Mesendoderm (in vitro differentiated cells): ENCODE results near the gene TEC.

Source experiments
- DNase-seq: peaks from one replicate; pipeline ENCODE4 v3.0.0; 2013
- H2AK5ac ChIP-seq: 2 replicates; pipeline ENCODE4 v1.6.1; 2013; ENCODE audit warnings: low read length, inconsistent platforms
- H2BK120ac ChIP-seq: 2 replicates; pipeline ENCODE4 v1.6.1; 2013; ENCODE audit warnings: low read depth, mild to moderate bottlenecking, low read length, moderate library complexity, mixed read lengths
- H2BK15ac ChIP-seq: replicated peaks from 2 replicates; pipeline ENCODE4 v1.6.1; 2013; ENCODE audit warnings: low read depth, mild to moderate bottlenecking, moderate library complexity
- H2BK5ac ChIP-seq: 2 replicates; pipeline ENCODE4 v1.6.1; 2013; ENCODE audit warnings: low read length, inconsistent platforms
- H3K18ac ChIP-seq: 2 replicates; pipeline ENCODE4 v1.6.1; 2013; ENCODE audit warnings: mild to moderate bottlenecking, low read length, mixed read lengths
- H3K23ac ChIP-seq: one replicate; pipeline ENCODE4 v1.6.1; 2013; ENCODE audit warnings: low read length
- H3K27ac ChIP-seq: 2 replicates; pipeline ENCODE4 v1.5.1; 2013; ENCODE audit warnings: low read depth, mild to moderate bottlenecking, inconsistent platforms, low read length, moderate library complexity
- H3K27me3 ChIP-seq: 2 replicates; pipeline ENCODE4 v1.6.1; 2013; ENCODE audit warnings: low read length, control low read depth, mild to moderate bottlenecking, inconsistent platforms; ENCODE audit not compliant: insufficient read depth, poor library complexity
- H3K36me3 ChIP-seq: 2 replicates; pipeline ENCODE4 v1.6.1; 2013; ENCODE audit warnings: low read length, inconsistent platforms; ENCODE audit not compliant: control insufficient read depth, insufficient read depth
- H3K4ac ChIP-seq: one replicate; pipeline ENCODE4 v1.6.1; 2013; ENCODE audit warnings: low read depth, mild to moderate bottlenecking, low read length, moderate library complexity
- H3K4me1 ChIP-seq: 2 replicates; pipeline ENCODE4 v1.6.1; 2013; ENCODE audit warnings: low read depth, low read length, inconsistent platforms; ENCODE audit not compliant: control insufficient read depth
- H3K4me2 ChIP-seq: 2 replicates; pipeline ENCODE4 v1.6.1; 2013; ENCODE audit warnings: low read length
- H3K4me3 ChIP-seq: 2 replicates; pipeline ENCODE4 v1.5.1; 2013; ENCODE audit warnings: mild to moderate bottlenecking, low read length
- H3K56ac ChIP-seq: one replicate; pipeline ENCODE4 v1.6.1; 2013; ENCODE audit warnings: low read length
- H3K79me1 ChIP-seq: 2 replicates; pipeline ENCODE4 v1.6.1; 2013; ENCODE audit warnings: low read length, inconsistent platforms
- H3K79me2 ChIP-seq: 2 replicates; pipeline ENCODE4 v1.6.1; 2013; ENCODE audit warnings: mild to moderate bottlenecking, low read length; ENCODE audit not compliant: control insufficient read depth, insufficient read depth
- H3K9ac ChIP-seq: 2 replicates; pipeline ENCODE4 v1.6.1; 2013; ENCODE audit warnings: low read length, inconsistent platforms
- H4K5ac ChIP-seq: one replicate; pipeline ENCODE4 v1.6.1; 2013; ENCODE audit warnings: low read length
- H4K8ac ChIP-seq: one replicate; pipeline ENCODE4 v1.6.1; 2013; ENCODE audit warnings: low read depth, mild to moderate bottlenecking, control low read depth, low read length, moderate library complexity
- WGBS: extraction: QIAGEN DNeasy Blood & Tissue Kit; methylation state at CpG from one replicate; pipeline ENCODE4 v1.1.7; 2013; ENCODE audit warnings: low lambda C conversion rate, missing lambda C conversion rate; ENCODE audit not compliant: insufficient coverage; ENCODE audit errors: extremely low coverage; 5-methylcytosine and 5-hydroxymethylcytosine counted together

The TEC gene

DNA sequence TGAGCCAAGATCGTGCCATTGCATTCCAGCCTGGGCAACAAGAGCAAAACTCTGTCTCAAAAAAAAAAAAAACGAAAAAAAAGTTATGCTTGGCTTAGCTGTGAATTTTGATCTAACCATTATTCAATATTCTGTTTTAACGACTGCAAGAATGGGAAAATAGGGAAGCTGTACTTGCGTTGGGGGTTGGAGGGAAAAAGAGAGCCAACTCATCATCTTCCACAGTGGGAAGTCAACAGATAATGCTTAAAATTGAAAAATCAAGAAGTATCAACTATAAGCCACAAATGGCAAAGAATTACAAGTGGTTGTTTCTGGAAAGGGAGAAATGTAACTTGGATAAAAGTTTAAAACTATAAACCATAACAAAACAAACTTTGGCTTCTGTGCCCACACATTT, 2.9 kb downstream of the TEC start:
- H3K56ac ChIP-seq, result no peak overlapping the region
- no CpG with 5 or more reads among the region's 4 CpGs for WGBS
- no peak overlapping the region for H4K5ac ChIP-seq
- H4K8ac ChIP-seq, result no peak overlapping the region
- H2BK15ac ChIP-seq, result no peak overlapping the region
- H3K4me1 ChIP-seq, result no peaks in the 10 kb centered on the region
- H3K27ac ChIP-seq, result no peak overlapping the region
- H3K9ac ChIP-seq, result no peak overlapping the region
- no peak overlapping the region for H2AK5ac ChIP-seq
- no peak overlapping the region for H3K4me3 ChIP-seq
- H3K36me3 ChIP-seq, result no peaks in the 10 kb centered on the region
- no peak overlapping the region for H3K18ac ChIP-seq
- no peaks in the 10 kb centered on the region for H3K79me2 ChIP-seq
- no peak overlapping the region for H2BK120ac ChIP-seq
- H3K27me3 ChIP-seq, result no peaks in the 10 kb centered on the region
- no peak overlapping the region for H3K4ac ChIP-seq
- no peak overlapping the region for H2BK5ac ChIP-seq
- no peak overlapping the region for H3K4me2 ChIP-seq
- no peak overlapping the region for H3K23ac ChIP-seq
- no peaks in the 10 kb centered on the region for H3K79me1 ChIP-seq
- no peak for DNase-seq

DNA sequence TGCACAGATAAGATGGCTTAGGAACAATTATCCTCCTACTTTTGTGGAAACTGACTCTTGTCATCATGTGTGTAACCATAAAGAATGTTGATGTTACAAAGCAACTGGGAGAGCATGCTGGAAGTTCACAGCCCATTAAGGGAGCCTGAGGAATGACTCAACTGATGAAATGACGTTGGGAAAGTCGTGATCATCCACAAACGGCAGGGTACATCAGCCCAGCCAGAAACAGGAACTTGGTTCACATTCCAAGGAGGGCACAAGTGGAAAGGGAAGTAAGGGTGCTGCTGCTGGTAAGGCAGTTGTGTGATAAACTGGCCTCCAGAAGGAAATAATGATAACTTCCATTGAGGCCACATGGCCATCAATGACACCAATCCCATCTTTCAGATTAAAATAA, 6.7 kb downstream of the TEC start:
- Histone ChIP-seq H2BK120ac (no peak overlapping the region), H3K4me1 (no peaks in the 10 kb centered on the region), H4K5ac (no peak overlapping the region), H3K4ac (no peak overlapping the region), H2AK5ac (no peak overlapping the region), H3K79me2 (no peaks in the 10 kb centered on the region), H3K36me3 (no peaks in the 10 kb centered on the region), H2BK15ac (no peak overlapping the region), H3K27ac (no peak overlapping the region), H2BK5ac (no peak overlapping the region), H3K9ac (no peak overlapping the region), H3K79me1 (no peaks in the 10 kb centered on the region), H3K56ac (no peak overlapping the region), H3K4me3 (no peak overlapping the region), H3K18ac (no peak overlapping the region), H3K23ac (no peak overlapping the region), H3K27me3 (no peaks in the 10 kb centered on the region), H3K4me2 (no peak overlapping the region), H4K8ac (no peak overlapping the region)
- no peak for DNase-seq
- no CpG with 5 or more reads among the region's 3 CpGs for WGBS

DNA sequence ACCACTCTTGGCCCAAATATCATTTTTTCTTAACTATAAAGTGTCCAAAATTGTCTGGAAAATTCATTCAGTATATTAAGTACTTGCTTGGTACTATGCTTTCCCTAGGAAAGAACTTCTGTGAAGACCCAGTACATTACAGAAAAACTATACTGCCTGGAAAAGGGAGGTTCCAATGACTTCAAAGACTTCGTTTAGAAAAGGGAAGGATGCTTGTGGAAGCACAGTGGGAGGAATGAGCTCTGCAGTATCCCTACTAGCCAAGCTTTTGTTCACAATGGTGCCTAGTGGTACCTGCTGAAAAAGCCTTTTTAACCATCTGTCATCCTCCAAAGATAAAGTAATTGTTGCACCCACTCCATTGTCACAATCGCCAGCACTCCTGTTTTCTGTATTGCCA, 7.2 kb downstream of the TEC start:
- no peaks in the 10 kb centered on the region for H3K79me1 ChIP-seq
- H3K4ac ChIP-seq, result no peak overlapping the region
- no peak overlapping the region for H3K18ac ChIP-seq
- H3K4me3 ChIP-seq, result no peak overlapping the region
- H3K27me3 ChIP-seq, result no peaks in the 10 kb centered on the region
- no peak overlapping the region for H3K9ac ChIP-seq
- H3K23ac ChIP-seq, result no peak overlapping the region
- no peak overlapping the region for H3K27ac ChIP-seq
- H3K4me1 ChIP-seq, result no peaks in the 10 kb centered on the region
- H3K4me2 ChIP-seq, result no peak overlapping the region
- H2BK15ac ChIP-seq, result no peak overlapping the region
- no peak overlapping the region for H4K8ac ChIP-seq
- WGBS, result no CpG with 5 or more reads among the region's 2 CpGs
- no peak overlapping the region for H2BK5ac ChIP-seq
- no peaks in the 10 kb centered on the region for H3K79me2 ChIP-seq
- no peak overlapping the region for H4K5ac ChIP-seq
- DNase-seq, result no peak
- H2AK5ac ChIP-seq, result no peak overlapping the region
- no peaks in the 10 kb centered on the region for H3K36me3 ChIP-seq
- H2BK120ac ChIP-seq, result no peak overlapping the region
- H3K56ac ChIP-seq, result no peak overlapping the region

DNA sequence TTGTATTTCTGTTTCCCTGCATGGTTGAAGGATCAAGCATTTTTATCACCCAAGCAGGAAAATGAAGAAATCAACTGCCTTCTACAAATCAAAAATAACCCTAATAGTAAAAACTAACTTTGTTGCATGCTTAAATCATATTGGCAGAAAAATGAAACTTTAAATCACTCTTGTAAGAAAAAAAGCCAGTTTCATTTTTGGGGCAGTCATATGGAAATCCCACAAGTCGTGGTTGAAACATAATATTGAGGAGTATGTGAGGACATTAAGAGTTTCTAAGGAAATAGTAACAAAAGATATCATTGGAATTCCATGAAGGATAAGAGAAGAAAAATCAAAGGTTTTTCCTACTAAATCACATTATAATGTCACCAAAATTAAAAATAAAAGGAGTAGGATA, 8.4 kb downstream of the TEC start:
- Histone ChIP-seq H3K27ac (no peak overlapping the region), H3K79me2 (no peaks in the 10 kb centered on the region), H2AK5ac (no peak overlapping the region), H3K4me1 (no peaks in the 10 kb centered on the region), H3K23ac (no peak overlapping the region), H2BK120ac (no peak overlapping the region), H3K9ac (no peak overlapping the region), H4K5ac (no peak overlapping the region), H2BK5ac (no peak overlapping the region), H3K4ac (no peak overlapping the region), H3K56ac (no peak overlapping the region), H3K4me3 (no peak overlapping the region), H3K18ac (no peak overlapping the region), H3K27me3 (no peaks in the 10 kb centered on the region), H3K4me2 (no peak overlapping the region), H3K79me1 (no peaks in the 10 kb centered on the region), H2BK15ac (no peak overlapping the region), H3K36me3 (no peaks in the 10 kb centered on the region), H4K8ac (no peak overlapping the region)
- WGBS, result no CpG with 5 or more reads among the region's 1 CpG
- DNase-seq, result no peak

DNA sequence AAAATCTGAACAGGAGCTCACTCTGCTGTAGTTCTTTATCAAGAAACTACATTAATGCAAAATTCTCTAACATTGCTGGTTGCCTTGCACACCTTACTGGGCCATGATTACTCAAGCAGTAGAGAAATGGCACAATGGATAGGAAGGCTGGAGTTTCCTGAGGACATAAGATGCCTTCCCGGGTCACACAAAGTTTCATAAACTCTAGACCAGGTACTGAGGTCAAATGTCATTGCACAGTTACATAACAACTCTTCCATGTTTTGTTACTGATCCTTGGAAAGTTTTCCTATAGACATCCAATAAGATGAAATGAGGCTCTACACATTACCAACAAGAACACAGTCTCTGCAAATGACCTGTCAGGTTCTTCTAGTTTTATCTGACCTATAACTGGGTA, 9.9 kb downstream of the TEC start:
- Histone ChIP-seq H3K27ac (no peak overlapping the region), H2AK5ac (no peak overlapping the region), H2BK120ac (no peak overlapping the region), H3K9ac (no peak overlapping the region), H3K4ac (no peak overlapping the region), H3K23ac (no peak overlapping the region), H3K4me2 (no peak overlapping the region), H2BK15ac (no peak overlapping the region), H3K36me3 (no peaks in the 10 kb centered on the region), H3K27me3 (no peaks in the 10 kb centered on the region), H3K79me1 (no peaks in the 10 kb centered on the region), H3K4me3 (no peak overlapping the region), H4K5ac (no peak overlapping the region), H3K4me1 (no peaks in the 10 kb centered on the region), H3K18ac (no peak overlapping the region), H3K56ac (no peak overlapping the region), H3K79me2 (no peaks in the 10 kb centered on the region), H2BK5ac (no peak overlapping the region), H4K8ac (no peak overlapping the region)
- no CpG with 5 or more reads among the region's 1 CpG for WGBS
- DNase-seq, result no peak

DNA sequence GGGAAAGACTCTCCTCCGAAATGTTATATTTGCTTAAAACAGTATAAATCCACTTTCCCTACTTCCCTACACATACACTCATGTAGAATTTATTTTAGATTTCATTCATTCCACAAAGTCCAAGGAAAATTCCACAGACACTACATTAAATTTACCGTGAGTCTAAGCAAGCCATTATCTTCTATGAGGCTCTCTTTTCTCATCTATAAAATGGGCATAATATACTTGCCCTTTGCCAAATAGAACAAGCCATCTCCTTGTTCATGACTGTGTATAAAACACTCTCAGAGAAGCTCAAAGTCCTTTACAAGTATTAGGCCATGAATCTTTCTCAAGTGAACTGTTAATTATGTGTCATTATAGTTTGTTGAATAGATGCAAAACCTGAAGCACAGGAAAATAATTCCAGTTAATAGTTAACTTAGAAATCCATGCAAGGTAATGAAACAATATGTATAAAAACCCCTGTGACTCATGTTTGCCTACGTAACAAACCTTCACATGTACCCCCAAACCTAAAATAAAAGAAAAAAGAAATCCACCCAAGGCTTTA, 10.7 kb downstream of the TEC start:
- H4K5ac ChIP-seq, result no peak overlapping the region
- WGBS, result no CpG with 5 or more reads among the region's 3 CpGs
- H3K4me3 ChIP-seq, result no peak overlapping the region
- H3K9ac ChIP-seq, result no peak overlapping the region
- no peak overlapping the region for H2AK5ac ChIP-seq
- H3K27me3 ChIP-seq, result no peaks in the 10 kb centered on the region
- no peaks in the 10 kb centered on the region for H3K36me3 ChIP-seq
- H2BK5ac ChIP-seq, result no peak overlapping the region
- H3K18ac ChIP-seq, result no peak overlapping the region
- no peak overlapping the region for H2BK15ac ChIP-seq
- H3K23ac ChIP-seq, result no peak overlapping the region
- DNase-seq, result no peak
- no peak overlapping the region for H4K8ac ChIP-seq
- H3K79me1 ChIP-seq, result no peaks in the 10 kb centered on the region
- no peak overlapping the region for H3K56ac ChIP-seq
- H3K4me2 ChIP-seq, result no peak overlapping the region
- H3K4ac ChIP-seq, result no peak overlapping the region
- H3K4me1 ChIP-seq, result no peaks in the 10 kb centered on the region
- H2BK120ac ChIP-seq, result no peak overlapping the region
- H3K79me2 ChIP-seq, result no peaks in the 10 kb centered on the region
- H3K27ac ChIP-seq, result no peak overlapping the region
